ENCODE results near the gene PSPN.
A peak's percentile ranks its signal among the peaks of the same experiment; 100 is the strongest.
"Not testable (repeated sequence)": the region's sequence is repeated elsewhere in the genome, so short reads cannot be mapped to it uniquely, and the experiment has no call there.

The PSPN gene

DNA sequence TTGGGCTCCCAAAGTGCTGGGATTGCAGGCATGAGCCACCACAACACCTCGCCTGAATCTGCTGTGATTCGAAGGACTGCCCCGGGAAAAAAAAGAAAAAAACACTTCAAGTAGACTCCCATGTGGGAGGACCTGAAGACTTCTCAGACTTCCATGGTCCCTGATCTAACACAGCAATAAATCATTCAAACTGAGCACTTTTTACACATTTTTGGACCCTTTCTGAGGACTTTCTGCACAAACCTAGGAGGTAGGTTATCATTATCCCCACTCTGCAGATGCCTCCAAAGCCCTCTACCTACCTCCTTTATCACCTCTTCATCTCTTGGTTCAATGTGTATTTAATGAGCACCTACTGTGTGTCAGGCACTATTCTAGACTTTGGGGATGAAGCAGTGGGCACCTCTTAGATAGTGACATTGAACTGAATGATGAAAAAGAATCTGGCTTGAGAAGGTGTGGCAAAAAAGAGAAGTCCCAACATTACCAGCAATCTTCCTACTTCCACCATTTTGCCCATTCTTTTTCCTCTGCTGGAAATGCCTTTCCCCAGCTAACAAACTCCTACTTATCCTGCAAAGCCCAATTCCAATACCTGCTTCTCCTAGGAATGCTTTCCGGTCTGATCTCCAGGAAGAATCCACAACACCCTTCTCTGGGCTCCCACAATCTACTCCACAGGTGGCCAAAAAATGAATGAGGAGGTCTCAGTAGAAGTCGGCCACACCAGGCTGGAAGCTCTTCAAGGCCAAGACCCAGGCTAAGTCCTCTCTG lies 16.0 kb downstream of the PSPN start:
- H3K4me3 ChIP-seq (replicated peaks; ENCODE audit: low read depth, low read length), result no peak overlapping the region
- no peak for TF ChIP-seq CTCF (IDR thresholded peaks at IDR 0.05; ENCODE audit: low read depth, low read length, missing control alignments)
- no peak for DNase-seq (ENCODE audit: extremely low read depth, low read depth)

DNA sequence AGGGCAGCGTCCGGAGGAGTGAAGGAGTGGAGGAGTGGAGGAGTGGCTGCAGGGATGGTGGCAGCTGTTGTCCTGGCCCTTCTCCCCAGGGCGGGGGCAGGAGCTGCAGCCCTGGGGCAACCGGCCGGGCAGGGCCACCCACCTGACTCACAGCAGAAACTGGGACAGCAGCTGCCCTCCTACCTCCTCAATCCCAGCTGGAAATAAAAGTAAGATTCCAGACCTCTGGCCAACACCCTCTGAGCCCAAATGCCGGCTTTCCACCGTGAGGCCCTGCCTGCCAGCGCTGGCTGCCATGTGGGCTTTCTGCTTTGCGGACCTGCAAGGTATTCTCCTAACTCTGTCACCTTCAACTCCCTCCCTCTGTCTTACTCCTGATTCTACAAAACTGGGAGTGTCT lies 17.7 kb downstream of the PSPN start:
- TF ChIP-seq CTCF (IDR thresholded peaks at IDR 0.05; ENCODE audit: low read depth, low read length, missing control alignments), result no peak
- H3K4me3 ChIP-seq (replicated peaks; ENCODE audit: low read depth, low read length), result no peak overlapping the region
- DNase-seq (ENCODE audit: extremely low read depth, low read depth), result no peak

- no peak overlapping the region for H3K4me3 ChIP-seq (replicated peaks; ENCODE audit: low read depth, low read length)
- TF ChIP-seq CTCF (IDR thresholded peaks at IDR 0.05; ENCODE audit: low read depth, low read length, missing control alignments), result no peak
- no peak for DNase-seq (ENCODE audit: extremely low read depth, low read depth)
Measured at GRCh38 chr19:6357174-6357573, 18.6 kb downstream of the PSPN start.

GRCh38 chr19:6355321-6356040 lies 20.3 kb downstream of the PSPN start:
- not testable (repeated sequence) for H3K4me3 ChIP-seq (replicated peaks; ENCODE audit: low read depth, low read length); DNase-seq (ENCODE audit: extremely low read depth, low read depth)

DNA sequence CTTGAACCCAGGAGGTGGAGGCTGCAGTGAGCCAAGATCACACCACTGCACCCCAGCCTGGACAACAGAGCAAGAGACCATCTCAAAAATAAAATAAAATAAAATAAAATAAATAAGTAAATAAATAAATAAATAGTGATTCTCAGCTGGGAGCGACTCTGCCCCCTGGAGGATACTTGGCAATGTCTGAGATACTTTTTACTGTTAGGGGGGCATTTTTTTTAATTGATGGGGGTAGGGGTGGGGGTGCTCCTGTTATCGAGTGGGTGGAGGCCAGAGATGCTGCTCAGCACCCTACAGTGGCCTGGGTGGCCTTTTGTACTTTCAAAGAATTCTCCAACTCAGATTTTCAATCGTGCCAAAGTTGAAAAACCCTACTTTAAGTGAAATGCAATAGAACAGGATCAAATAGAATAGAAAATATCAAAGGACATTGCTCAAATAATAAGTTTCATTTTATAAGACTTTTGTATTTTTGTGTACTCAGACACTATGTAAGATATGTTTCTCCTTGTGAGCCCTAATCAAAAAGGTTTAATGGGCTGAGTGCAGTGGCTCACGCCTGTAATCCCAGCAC lies 21.5 kb downstream of the PSPN start:
- peak; percentile 41 for TF ChIP-seq CTCF (IDR thresholded peaks at IDR 0.05; ENCODE audit: low read depth, low read length, missing control alignments)
- no peak overlapping the region for H3K4me3 ChIP-seq (replicated peaks; ENCODE audit: low read depth, low read length)
- DNase-seq (ENCODE audit: extremely low read depth, low read depth), result no peak

DNA sequence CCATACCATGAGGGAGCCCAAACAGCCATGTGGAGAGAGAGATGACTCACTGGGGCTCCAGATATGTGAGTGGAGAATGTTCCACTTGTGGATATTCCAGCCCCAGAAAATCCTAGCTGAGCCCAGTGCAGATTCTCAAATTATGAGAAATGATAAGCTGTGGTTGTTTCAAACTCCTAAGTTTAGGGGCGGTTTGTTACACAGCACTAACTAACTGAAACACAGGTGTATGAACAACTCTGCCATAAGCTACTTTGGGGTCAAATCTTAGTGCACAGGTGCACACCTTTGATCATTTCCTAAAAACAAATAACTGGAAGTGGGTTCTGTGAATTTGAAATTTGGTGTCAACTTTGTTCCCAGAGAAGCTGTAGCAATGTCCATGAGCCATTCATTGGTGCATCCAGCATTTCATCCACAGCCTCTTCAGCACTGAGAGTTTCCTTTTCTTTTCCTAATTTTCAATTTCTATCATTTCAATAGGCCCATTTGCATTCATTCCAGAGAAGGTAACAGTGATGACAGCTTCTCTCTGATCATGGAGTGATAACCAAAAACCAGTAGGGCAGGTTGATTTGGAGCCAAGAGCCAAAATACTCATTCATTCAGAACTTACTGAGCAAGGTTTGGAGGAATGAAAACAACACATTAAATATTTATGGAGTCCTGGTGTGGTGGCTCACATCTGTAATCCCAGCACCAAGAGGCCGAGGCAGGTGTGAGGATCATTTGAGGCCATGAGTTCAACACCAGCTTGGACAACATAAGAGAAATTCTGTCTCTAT lies 23.2 kb downstream of the PSPN start:
- DNase-seq (ENCODE audit: extremely low read depth, low read depth), result no peak
- TF ChIP-seq CTCF (IDR thresholded peaks at IDR 0.05; ENCODE audit: low read depth, low read length, missing control alignments), result no peak
- H3K4me3 ChIP-seq (replicated peaks; ENCODE audit: low read depth, low read length), result no peak overlapping the region
